WERI-Rb-1 (cell line): ENCODE results near the gene MYF6.

Source experiments
- DNase-seq: peaks from one replicate; pipeline ENCODE4 v3.0.0-alpha.2; 2020
- H3K27ac ChIP-seq: fragments of 250-450 bp; sonication (Bioruptor Pico); 2 replicates; pipeline ENCODE4 v1.5.1; 2020; ENCODE audit warnings: mild to moderate bottlenecking, moderate library complexity
- H3K27me3 ChIP-seq: fragments of 250-450 bp; sonication (Bioruptor Pico); 2 replicates; pipeline ENCODE4 v1.5.1; 2021; ENCODE audit warnings: mild to moderate bottlenecking, low read depth, moderate library complexity; ENCODE audit not compliant: insufficient read depth, severe bottlenecking
- H3K36me3 ChIP-seq: fragments of 250-450 bp; sonication (Bioruptor Pico); 2 replicates; pipeline ENCODE4 v1.5.1; 2020; ENCODE audit warnings: mild to moderate bottlenecking, moderate library complexity
- H3K4me3 ChIP-seq: 2 replicates; pipeline ENCODE4 v1.5.1; 2011; ENCODE audit warnings: low read depth, mild to moderate bottlenecking, control low read depth, low read length
- H3K9me3 ChIP-seq: fragments of 250-450 bp; sonication (Bioruptor Pico); 2 replicates; pipeline ENCODE4 v1.5.1; 2021; ENCODE audit warnings: mild to moderate bottlenecking, moderate library complexity; ENCODE audit not compliant: severe bottlenecking
- CTCF ChIP-seq: IDR thresholded peaks from 2 replicates; pipeline ENCODE4 v1.5.1; 2011; ENCODE audit warnings: low read depth, mild to moderate bottlenecking, control low read depth, inconsistent platforms, low read length

Gene MYF6

GRCh38 chr12:80690513-80690912 lies 16.9 kb upstream of the MYF6 start:
- Histone ChIP-seq H3K27ac (no peak overlapping the region), H3K4me3 (no peak overlapping the region), H3K36me3 (no peaks in the 10 kb centered on the region), H3K9me3 (no peaks in the 10 kb centered on the region), H3K27me3 (no peaks in the 10 kb centered on the region)
- TF ChIP-seq CTCF: no peak
- no peak for DNase-seq

DNA sequence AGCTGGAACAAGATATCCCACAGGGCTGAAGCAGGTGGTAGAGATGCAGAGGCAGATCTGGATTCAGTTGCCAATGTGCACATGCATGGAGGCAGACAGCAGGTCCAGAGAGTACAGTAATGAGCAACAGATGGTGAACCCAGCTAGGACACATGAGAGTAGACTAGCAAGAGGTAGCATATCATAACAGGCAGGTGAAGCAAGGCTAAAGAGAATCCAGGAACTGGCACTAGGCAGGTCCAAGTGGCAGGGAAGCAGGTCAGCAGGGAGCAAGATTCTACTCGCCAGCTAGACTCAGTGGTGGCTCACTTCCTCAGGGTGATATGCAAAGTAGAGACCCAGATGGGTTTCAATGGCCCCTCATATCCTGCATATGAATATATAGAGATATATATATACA lies 15.3 kb upstream of the MYF6 start:
- no peak overlapping the region for H3K27ac ChIP-seq
- H3K4me3 ChIP-seq: no peak overlapping the region
- H3K9me3 ChIP-seq: no peaks in the 10 kb centered on the region
- DNase-seq: peak; percentile 45
- H3K36me3 ChIP-seq: no peaks in the 10 kb centered on the region
- TF ChIP-seq CTCF: no peak
- H3K27me3 ChIP-seq: no peaks in the 10 kb centered on the region

- H3K36me3 ChIP-seq: no peaks in the 10 kb centered on the region
- H3K27me3 ChIP-seq: no peaks in the 10 kb centered on the region
- no peak overlapping the region for H3K27ac ChIP-seq
- no peak overlapping the region for H3K4me3 ChIP-seq
- TF ChIP-seq CTCF: no peak
- no peaks in the 10 kb centered on the region for H3K9me3 ChIP-seq
- DNase-seq: no peak
These were observed 10.1 kb upstream of the MYF6 start for GRCh38 chr12:80697270-80697887.

GRCh38 chr12:80698256-80698655 lies 9.2 kb upstream of the MYF6 start:
- H3K9me3 ChIP-seq: no peaks in the 10 kb centered on the region
- DNase-seq: no peak
- H3K4me3 ChIP-seq: no peak overlapping the region
- no peaks in the 10 kb centered on the region for H3K36me3 ChIP-seq
- no peak overlapping the region for H3K27ac ChIP-seq
- no peaks in the 10 kb centered on the region for H3K27me3 ChIP-seq
- no peak for TF ChIP-seq CTCF

GRCh38 chr12:80698847-80699542 lies 8.4 kb upstream of the MYF6 start:
- Histone ChIP-seq H3K27ac (no peak overlapping the region), H3K27me3 (no peaks in the 10 kb centered on the region), H3K36me3 (no peaks in the 10 kb centered on the region), H3K4me3 (no peak overlapping the region), H3K9me3 (no peaks in the 10 kb centered on the region)
- no peak for TF ChIP-seq CTCF
- DNase-seq: no peak

DNA sequence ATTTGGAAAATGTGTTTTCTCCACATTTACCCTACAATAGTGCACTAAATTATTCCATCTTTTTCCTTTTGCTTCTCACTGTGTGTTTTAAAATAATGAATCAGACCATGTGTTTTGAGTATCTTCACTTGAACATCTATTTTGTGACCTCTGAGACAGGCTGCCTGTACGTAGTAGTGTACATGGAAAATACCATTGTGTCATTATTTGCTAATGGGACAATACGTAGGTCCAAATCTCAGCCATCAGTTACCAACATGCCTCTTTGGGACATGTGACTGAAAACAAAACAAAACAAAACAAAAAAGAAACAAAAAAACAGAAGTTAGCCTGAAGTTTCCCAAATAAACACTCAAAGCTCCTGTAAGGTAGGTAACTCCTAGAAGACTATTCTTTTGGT lies 7.1 kb upstream of the MYF6 start:
- H3K27me3 ChIP-seq: no peaks in the 10 kb centered on the region
- H3K36me3 ChIP-seq: no peaks in the 10 kb centered on the region
- DNase-seq: no peak
- no peaks in the 10 kb centered on the region for H3K9me3 ChIP-seq
- no peak for TF ChIP-seq CTCF
- no peak overlapping the region for H3K4me3 ChIP-seq
- no peak overlapping the region for H3K27ac ChIP-seq
